ENCODE data around the gene PAPSS2.

PAPSS2 gene

DNA sequence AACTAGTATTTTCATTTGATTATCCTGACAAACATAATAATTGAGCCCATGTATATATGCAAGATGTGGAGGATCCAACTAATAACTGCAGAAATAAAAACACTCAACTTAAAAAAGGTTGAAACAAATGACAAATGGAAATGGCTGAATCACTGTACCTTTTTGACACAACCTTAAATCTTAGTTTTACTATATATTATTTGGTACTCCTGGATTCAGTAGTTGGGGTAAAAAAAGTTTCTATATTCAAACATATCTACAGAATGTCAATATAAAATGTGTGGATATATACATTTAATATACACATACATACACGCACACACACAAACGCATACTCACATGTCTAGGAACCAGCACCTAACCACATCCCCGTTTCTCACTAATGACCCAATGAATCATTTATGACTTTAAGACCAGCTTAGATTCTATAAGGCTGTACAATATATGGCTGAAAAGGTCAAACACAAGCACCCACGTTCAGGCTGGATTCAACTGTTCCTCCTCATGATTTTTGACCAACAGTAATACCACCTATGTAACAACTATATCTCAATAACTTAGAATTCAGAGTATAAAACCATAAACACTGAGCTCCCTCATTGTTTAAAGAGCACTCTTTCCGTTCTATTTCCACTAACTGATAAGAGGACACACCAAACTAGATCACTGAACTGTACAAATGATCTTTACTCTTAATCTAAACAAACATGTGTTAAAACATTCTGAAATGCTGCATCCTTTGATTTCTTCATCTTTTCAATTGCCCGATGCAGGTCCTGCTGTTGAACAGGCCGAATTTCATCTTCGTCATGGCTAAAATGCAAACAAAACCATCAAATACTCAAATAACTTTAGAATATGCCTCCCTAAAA, 94.6 kb downstream of the PAPSS2 start:
- H3K4me1 ChIP-seq (ENCODE audit: control extremely low read depth in 1 of 4, control insufficient read depth in 4 of 4, insufficient read depth in 4 of 4, low read length in 3 of 4): peaks cover 4 to 14% (median 10%) of the 10 kb centered on the region in 4 experiments
- DNase-seq: no peak
- H3K4me3 ChIP-seq (ENCODE audit: control insufficient read depth in 1 of 7, extremely low read depth in 1 of 7, insufficient read depth in 4 of 7, low read depth in 2 of 7, low read length in 6 of 7): no peak overlapping the region
- peaks cover 6 to 23% (median 16%) of the 10 kb centered on the region in 4 experiments for H3K36me3 ChIP-seq (ENCODE audit: control insufficient read depth in 4 of 4, insufficient read depth in 4 of 4, low read length in 3 of 4)
- CTCF ChIA-PET: no interaction called here
- no peaks in the 10 kb centered on the region for H3K27me3 ChIP-seq (replicated peaks in 2 of 5; ENCODE audit: control insufficient read depth in 4 of 5, insufficient read depth in 5 of 5, low read length in 4 of 5)
- WGBS (ENCODE audit: insufficient coverage): 100% methylated on average over 5 of the region's 8 CpGs
- POLR2A ChIA-PET: interaction anchor here (0.6 kb wide), 1 partner anchor 37 kb away, joined by 3 read pairs; no protein-coding TSS in a partner anchor
- H3K9me3 ChIP-seq (ENCODE audit: control extremely low read depth in 1 of 5, control insufficient read depth in 4 of 5, insufficient read depth in 2 of 5, low read depth in 1 of 5, low read length in 4 of 5): no peaks in the 10 kb centered on the region
- H3K27ac ChIP-seq (ENCODE audit: insufficient read depth in 1 of 2, low read depth in 1 of 2, low read length in 2 of 2, poor library complexity in 1 of 2, severe bottlenecking in 2 of 2): no peak overlapping the region

- no peak overlapping the region for H3K27ac ChIP-seq (ENCODE audit: insufficient read depth in 1 of 2, low read depth in 1 of 2, low read length in 2 of 2, poor library complexity in 1 of 2, severe bottlenecking in 2 of 2)
- POLR2A ChIA-PET: no interaction called here
- no peaks in the 10 kb centered on the region for H3K27me3 ChIP-seq (replicated peaks in 2 of 5; ENCODE audit: control insufficient read depth in 4 of 5, insufficient read depth in 5 of 5, low read length in 4 of 5)
- CTCF ChIA-PET: interaction anchor here (0.9 kb wide), 1 partner anchor 16 kb away, joined by 3 read pairs; no protein-coding TSS in a partner anchor
- peaks cover 9 to 23% (median 15%) of the 10 kb centered on the region in 4 experiments for H3K36me3 ChIP-seq (ENCODE audit: control insufficient read depth in 4 of 4, insufficient read depth in 4 of 4, low read length in 3 of 4)
- H3K4me1 ChIP-seq (ENCODE audit: control extremely low read depth in 1 of 4, control insufficient read depth in 4 of 4, insufficient read depth in 4 of 4, low read length in 3 of 4): peaks cover 0 to 21% (median 7%) of the 10 kb centered on the region in 4 experiments
- no peaks in the 10 kb centered on the region for H3K9me3 ChIP-seq (ENCODE audit: control extremely low read depth in 1 of 5, control insufficient read depth in 4 of 5, insufficient read depth in 2 of 5, low read depth in 1 of 5, low read length in 4 of 5)
- no peak overlapping the region for H3K4me3 ChIP-seq (ENCODE audit: control insufficient read depth in 1 of 7, extremely low read depth in 1 of 7, insufficient read depth in 4 of 7, low read depth in 2 of 7, low read length in 6 of 7)
- WGBS (ENCODE audit: insufficient coverage): no CpG with 5 or more reads among the region's 1 CpG
- no peak for DNase-seq
These were observed 98.0 kb downstream of the PAPSS2 start for GRCh38 chr10:87757685-87758084.

- CTCF ChIA-PET: interaction anchor here (0.9 to 2.9 kb wide), 6 partner anchors 9 to 103 kb away, joined by 3 to 12 read pairs (median 4); no protein-coding TSS in a partner anchor
- peaks cover 0 to 21% (median 7%) of the 10 kb centered on the region in 4 experiments for H3K4me1 ChIP-seq (ENCODE audit: control extremely low read depth in 1 of 4, control insufficient read depth in 4 of 4, insufficient read depth in 4 of 4, low read length in 3 of 4)
- H3K27me3 ChIP-seq (replicated peaks in 2 of 5; ENCODE audit: control insufficient read depth in 4 of 5, insufficient read depth in 5 of 5, low read length in 4 of 5): no peaks in the 10 kb centered on the region
- H3K4me3 ChIP-seq (ENCODE audit: control insufficient read depth in 1 of 7, extremely low read depth in 1 of 7, insufficient read depth in 4 of 7, low read depth in 2 of 7, low read length in 6 of 7): no peak overlapping the region
- H3K36me3 ChIP-seq (ENCODE audit: control insufficient read depth in 4 of 4, insufficient read depth in 4 of 4, low read length in 3 of 4): peaks cover 9 to 23% (median 14%) of the 10 kb centered on the region in 4 experiments
- DNase-seq: no peak
- no peaks in the 10 kb centered on the region for H3K9me3 ChIP-seq (ENCODE audit: control extremely low read depth in 1 of 5, control insufficient read depth in 4 of 5, insufficient read depth in 2 of 5, low read depth in 1 of 5, low read length in 4 of 5)
- peak overlapping the region in 1 of 2 experiments; percentile 58 for H3K27ac ChIP-seq (ENCODE audit: insufficient read depth in 1 of 2, low read depth in 1 of 2, low read length in 2 of 2, poor library complexity in 1 of 2, severe bottlenecking in 2 of 2)
- POLR2A ChIA-PET: no interaction called here
These were observed 99.9 kb downstream of the PAPSS2 start for GRCh38 chr10:87759551-87759950.

DNA sequence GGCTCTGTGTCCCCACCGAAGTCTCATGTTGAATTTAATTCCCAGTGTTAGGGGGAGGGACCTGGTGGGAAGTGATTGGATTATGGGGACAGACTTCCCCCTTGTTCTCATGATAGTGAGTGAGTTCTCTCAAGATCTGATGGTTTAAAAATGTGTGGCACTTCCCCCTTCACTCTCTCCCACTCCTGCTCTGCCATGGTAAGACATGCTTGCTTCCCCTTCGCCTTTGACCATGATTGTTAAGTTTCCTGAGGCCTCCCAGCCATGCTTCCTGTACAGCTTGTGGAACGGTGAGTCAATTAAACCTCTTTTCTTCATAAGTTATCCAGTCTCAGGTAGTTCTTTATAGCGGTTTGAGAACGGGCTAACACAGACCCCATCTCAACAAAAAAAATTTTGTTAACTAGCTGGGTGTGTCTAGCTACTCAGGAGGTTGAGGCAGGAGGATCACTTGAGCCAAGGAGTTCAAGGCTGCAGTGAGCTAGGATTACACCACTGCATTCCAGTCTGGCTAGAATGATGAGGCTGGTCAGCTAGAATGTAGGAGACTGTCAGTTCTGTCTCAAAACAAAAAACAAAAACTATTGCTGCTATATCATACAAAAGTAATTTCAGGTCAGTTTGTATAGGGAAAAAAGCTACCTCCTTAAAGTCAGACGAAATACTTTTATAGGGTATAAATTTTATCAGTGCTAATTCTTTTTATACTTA, 100.7 kb downstream of the PAPSS2 start:
- peaks cover 0 to 21% (median 7%) of the 10 kb centered on the region in 4 experiments for H3K4me1 ChIP-seq (ENCODE audit: control extremely low read depth in 1 of 4, control insufficient read depth in 4 of 4, insufficient read depth in 4 of 4, low read length in 3 of 4)
- DNase-seq: peak in 2 of 3 donors; percentile 64 to 75
- ChIA-PET CTCF (interaction anchor here (0.9 to 2.9 kb wide), 6 partner anchors 9 to 104 kb away, joined by 3 to 12 read pairs (median 6); no protein-coding TSS in a partner anchor), POLR2A (interaction anchor here (0.5 kb wide), 1 partner anchor 282 kb away, joined by 3 read pairs; no protein-coding TSS in a partner anchor)
- 0% methylated on average over 1 of the region's 6 CpGs for WGBS (ENCODE audit: insufficient coverage)
- no peaks in the 10 kb centered on the region for H3K27me3 ChIP-seq (replicated peaks in 2 of 5; ENCODE audit: control insufficient read depth in 4 of 5, insufficient read depth in 5 of 5, low read length in 4 of 5)
- H3K36me3 ChIP-seq (ENCODE audit: control insufficient read depth in 4 of 4, insufficient read depth in 4 of 4, low read length in 3 of 4): peaks cover 9 to 26% (median 14%) of the 10 kb centered on the region in 4 experiments
- peak overlapping the region in 1 of 2 experiments; percentile 58 for H3K27ac ChIP-seq (ENCODE audit: insufficient read depth in 1 of 2, low read depth in 1 of 2, low read length in 2 of 2, poor library complexity in 1 of 2, severe bottlenecking in 2 of 2)
- peak overlapping the region in 1 of 7 experiments; percentile 10 for H3K4me3 ChIP-seq (ENCODE audit: control insufficient read depth in 1 of 7, extremely low read depth in 1 of 7, insufficient read depth in 4 of 7, low read depth in 2 of 7, low read length in 6 of 7)
- H3K9me3 ChIP-seq (ENCODE audit: control extremely low read depth in 1 of 5, control insufficient read depth in 4 of 5, insufficient read depth in 2 of 5, low read depth in 1 of 5, low read length in 4 of 5): no peaks in the 10 kb centered on the region

GRCh38 chr10:87761153-87761552, 101.5 kb downstream of the PAPSS2 start:
- H3K4me3 ChIP-seq (ENCODE audit: control insufficient read depth in 1 of 7, extremely low read depth in 1 of 7, insufficient read depth in 4 of 7, low read depth in 2 of 7, low read length in 6 of 7): no peak overlapping the region
- no peaks in the 10 kb centered on the region for H3K9me3 ChIP-seq (ENCODE audit: control extremely low read depth in 1 of 5, control insufficient read depth in 4 of 5, insufficient read depth in 2 of 5, low read depth in 1 of 5, low read length in 4 of 5)
- H3K4me1 ChIP-seq (ENCODE audit: control extremely low read depth in 1 of 4, control insufficient read depth in 4 of 4, insufficient read depth in 4 of 4, low read length in 3 of 4): peaks cover 0 to 21% (median 7%) of the 10 kb centered on the region in 4 experiments
- CTCF ChIA-PET: interaction anchor here (1.3 to 2.9 kb wide), 3 partner anchors 10 to 28 kb away, joined by 3 to 12 read pairs (median 7); no protein-coding TSS in a partner anchor
- WGBS (ENCODE audit: insufficient coverage): 88% methylated on average over 1 of the region's 4 CpGs
- no peaks in the 10 kb centered on the region for H3K27me3 ChIP-seq (replicated peaks in 2 of 5; ENCODE audit: control insufficient read depth in 4 of 5, insufficient read depth in 5 of 5, low read length in 4 of 5)
- no peak for DNase-seq
- no peak overlapping the region for H3K27ac ChIP-seq (ENCODE audit: insufficient read depth in 1 of 2, low read depth in 1 of 2, low read length in 2 of 2, poor library complexity in 1 of 2, severe bottlenecking in 2 of 2)
- POLR2A ChIA-PET: no interaction called here
- H3K36me3 ChIP-seq (ENCODE audit: control insufficient read depth in 4 of 4, insufficient read depth in 4 of 4, low read length in 3 of 4): peaks cover 2 to 27% (median 12%) of the 10 kb centered on the region in 4 experiments

DNA sequence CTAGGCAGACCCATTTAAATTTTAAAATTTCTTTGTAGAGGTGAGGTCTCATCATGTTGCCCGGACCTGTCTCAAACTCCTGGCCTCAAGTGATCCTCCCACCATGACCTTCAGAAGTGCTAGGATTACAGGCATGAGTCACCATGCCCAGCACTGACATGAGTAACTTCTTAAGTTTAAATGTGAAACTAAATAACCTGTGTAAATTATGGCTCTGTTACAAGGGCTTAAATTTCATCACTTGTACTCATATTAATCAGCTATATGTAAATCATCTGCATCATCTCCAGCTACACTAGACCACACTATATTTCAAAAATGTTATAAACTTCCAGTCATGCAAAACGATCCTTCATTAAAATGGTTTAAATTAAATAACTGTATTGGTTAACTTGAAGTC, 102.2 kb downstream of the PAPSS2 start:
- H3K4me1 ChIP-seq (ENCODE audit: control extremely low read depth in 1 of 4, control insufficient read depth in 4 of 4, insufficient read depth in 4 of 4, low read length in 3 of 4): peaks cover 0 to 21% (median 7%) of the 10 kb centered on the region in 4 experiments
- ChIA-PET POLR2A (no interaction called here), CTCF (interaction anchor here (0.7 to 2.9 kb wide), 5 partner anchors 10 to 228 kb away, joined by 3 to 12 read pairs (median 4); no protein-coding TSS in a partner anchor)
- no CpG with 5 or more reads among the region's 2 CpGs for WGBS (ENCODE audit: insufficient coverage)
- H3K27ac ChIP-seq (ENCODE audit: insufficient read depth in 1 of 2, low read depth in 1 of 2, low read length in 2 of 2, poor library complexity in 1 of 2, severe bottlenecking in 2 of 2): peak overlapping the region in 1 of 2 experiments; percentile 14
- no peaks in the 10 kb centered on the region for H3K9me3 ChIP-seq (ENCODE audit: control extremely low read depth in 1 of 5, control insufficient read depth in 4 of 5, insufficient read depth in 2 of 5, low read depth in 1 of 5, low read length in 4 of 5)
- H3K4me3 ChIP-seq (ENCODE audit: control insufficient read depth in 1 of 7, extremely low read depth in 1 of 7, insufficient read depth in 4 of 7, low read depth in 2 of 7, low read length in 6 of 7): no peak overlapping the region
- peaks cover 0 to 27% (median 12%) of the 10 kb centered on the region in 4 experiments for H3K36me3 ChIP-seq (ENCODE audit: control insufficient read depth in 4 of 4, insufficient read depth in 4 of 4, low read length in 3 of 4)
- H3K27me3 ChIP-seq (replicated peaks in 2 of 5; ENCODE audit: control insufficient read depth in 4 of 5, insufficient read depth in 5 of 5, low read length in 4 of 5): no peaks in the 10 kb centered on the region
- peak in 2 of 3 donors; percentile 69 to 76 for DNase-seq

Data from common myeloid progenitor, CD34-positive (primary cell).